GM19193 (cell line): ENCODE results near the gene ORMDL3.

Experiments used
- POLR2A ChIP-seq: IDR thresholded peaks from 4 replicates; pipeline ENCODE4 v1.6.1; 2011; ENCODE audit not compliant: insufficient read depth, insufficient read length; ENCODE audit errors: extremely low read depth

The ORMDL3 gene

DNA sequence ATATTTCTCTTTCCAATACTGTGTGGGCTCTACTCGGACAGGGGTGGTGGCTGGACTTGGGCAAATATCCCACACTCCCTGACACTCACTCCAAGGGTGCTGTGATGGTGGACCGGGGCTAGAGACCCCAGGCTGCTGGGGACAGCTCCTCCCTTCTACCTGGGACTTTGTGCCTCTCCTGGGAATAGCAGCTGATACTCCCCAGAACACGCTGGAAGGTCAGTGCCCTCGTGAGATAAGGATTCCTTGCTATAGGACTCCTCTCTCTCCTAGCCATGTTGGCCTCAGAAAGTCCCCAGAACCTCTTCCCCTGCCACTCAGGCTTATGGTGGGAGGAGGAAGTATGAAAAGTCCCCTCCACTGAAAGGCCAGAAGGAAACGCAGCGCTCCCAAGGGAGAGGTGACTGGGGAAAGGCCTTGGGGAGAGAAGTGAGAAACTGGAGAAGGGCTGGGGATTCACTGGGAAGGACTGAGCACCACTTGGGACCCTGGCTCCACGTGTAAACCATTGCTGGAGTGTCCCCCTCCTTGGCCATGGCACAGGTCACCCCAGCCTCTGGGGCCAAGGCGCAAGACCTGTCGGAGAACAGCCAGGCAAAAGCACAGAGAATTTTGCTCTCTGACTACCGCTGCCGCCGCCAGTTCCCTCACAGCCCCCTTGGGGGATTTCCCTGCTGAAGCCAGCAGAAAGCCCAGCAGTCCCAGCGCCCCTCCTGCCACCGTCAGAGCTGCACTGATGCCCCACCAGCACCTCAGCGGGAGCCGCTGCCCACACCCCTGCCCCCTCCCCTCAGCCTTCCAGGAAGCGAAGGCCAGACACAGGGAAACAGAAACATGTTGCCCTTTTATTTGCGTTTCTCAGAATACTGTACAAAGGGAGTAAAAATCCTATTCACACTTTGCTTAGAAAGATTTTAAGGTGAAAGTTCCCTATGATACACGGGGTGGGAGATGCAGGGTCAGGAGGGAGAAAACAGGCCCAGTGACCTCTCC is 6.9 kb downstream of the ORMDL3 start:
- no peak for TF ChIP-seq POLR2A

DNA sequence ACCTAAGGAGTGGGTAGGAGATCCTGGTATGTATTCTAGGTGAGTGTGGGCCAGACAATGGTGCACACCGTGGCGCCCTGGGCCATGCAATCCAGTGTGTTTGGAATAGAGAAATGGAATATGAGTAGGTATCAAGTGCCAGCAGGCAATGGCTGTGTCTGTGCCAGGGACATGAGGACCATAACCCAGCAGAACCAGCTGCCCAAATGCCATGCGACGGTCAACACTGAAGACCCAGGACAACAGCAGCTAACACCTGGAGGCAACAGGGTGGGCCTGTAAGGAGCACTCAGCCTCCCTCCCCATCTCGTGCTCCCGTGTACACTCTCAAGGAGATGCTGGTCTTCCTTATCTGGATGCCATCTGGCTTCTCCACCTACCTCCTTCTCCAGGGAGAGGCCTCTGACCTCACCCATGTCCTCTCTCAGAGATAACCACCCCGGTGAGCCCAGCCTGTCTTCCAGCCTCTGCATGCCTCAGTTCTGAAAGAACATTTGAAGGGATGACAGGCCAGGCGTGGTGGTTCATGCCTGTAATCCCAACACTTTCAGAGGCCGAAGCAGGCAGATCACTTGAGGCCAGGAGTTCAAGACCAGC is 8.2 kb downstream of the ORMDL3 start:
- no peak for TF ChIP-seq POLR2A

DNA sequence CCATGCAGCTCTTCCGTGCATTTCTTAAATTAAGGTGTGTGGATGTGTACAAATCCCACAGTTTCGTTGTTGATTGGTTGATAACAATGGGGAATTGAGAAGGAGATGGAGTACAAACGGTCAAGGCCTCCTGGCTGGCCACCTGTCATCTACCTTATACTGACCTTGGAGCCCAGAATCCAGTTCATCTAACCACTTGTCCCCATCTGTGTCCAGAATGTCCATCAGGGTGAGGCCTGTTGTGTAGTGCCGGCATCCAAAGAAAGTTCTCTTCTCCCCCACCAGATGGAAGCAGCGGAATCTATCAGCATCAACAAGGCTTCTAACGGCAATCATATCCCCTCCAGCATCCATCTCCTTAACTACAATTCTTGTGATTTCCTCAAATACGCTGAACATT is 10.5 kb downstream of the ORMDL3 start:
- no peak for TF ChIP-seq POLR2A

DNA sequence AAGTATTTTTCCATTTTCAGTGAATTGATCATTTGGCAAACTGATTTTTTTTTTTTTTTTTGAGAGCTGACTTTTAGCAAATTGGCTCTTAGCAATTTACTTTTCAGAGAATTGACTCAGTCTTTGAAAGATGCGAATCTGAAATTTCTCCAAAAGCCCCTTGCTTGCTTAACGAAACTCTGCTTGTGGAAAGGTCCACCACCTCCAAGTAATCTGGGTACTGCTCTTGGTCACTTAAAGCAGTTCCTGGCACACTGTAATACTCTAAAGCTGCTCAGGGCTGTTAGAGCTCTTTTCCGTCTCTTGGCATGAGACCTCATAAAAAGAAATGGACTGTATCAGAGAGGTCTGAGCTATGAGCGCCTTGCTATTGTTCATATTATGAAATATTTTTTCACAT is 11.8 kb downstream of the ORMDL3 start:
- TF ChIP-seq POLR2A = no peak

DNA sequence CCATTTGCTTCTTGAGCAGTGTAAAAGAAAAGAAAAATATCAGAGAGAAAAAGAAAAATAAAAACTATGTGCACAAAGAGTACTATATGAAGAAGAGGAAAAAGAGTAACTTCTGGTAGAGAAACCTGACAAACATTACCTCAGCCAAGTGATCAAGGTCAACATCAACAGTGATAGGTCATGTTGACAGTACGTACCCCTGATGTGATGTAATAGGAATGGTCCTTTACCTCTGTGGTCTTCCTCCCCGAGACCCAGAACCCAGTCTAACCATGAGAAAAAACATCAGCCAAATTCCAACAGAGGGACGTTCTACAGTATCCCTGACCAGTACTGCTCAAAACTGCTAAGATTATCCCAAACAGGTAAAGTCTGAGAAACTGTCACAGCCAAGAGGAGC is 13.4 kb downstream of the ORMDL3 start:
- TF ChIP-seq POLR2A = no peak

DNA sequence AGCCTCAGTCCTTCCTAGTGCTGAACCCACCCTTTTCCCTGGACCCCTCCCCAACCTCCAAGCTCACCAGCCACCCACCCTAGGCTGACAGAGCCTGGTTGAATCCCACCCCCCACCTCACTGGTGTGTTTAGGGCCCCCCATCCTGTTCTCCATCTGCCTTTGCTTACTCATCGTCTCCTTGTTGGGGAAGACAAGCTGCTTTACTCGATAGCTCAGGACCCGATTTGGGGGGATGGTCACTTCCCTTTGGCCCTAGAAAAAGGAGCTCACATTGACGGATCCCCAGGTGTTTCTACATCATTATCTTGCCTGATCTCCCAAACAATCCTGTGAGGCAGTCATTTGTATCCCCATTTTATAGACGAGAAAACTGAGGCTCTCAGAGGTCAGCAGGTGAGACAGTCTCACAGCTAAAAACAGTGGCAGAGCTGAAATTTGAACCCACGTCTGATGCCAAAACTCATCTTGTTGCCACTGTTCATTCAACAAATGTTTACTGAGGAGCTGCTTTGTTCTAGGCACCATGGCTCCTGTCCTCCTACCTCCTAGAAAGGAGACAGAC is 18.5 kb downstream of the ORMDL3 start:
- TF ChIP-seq POLR2A = no peak

DNA sequence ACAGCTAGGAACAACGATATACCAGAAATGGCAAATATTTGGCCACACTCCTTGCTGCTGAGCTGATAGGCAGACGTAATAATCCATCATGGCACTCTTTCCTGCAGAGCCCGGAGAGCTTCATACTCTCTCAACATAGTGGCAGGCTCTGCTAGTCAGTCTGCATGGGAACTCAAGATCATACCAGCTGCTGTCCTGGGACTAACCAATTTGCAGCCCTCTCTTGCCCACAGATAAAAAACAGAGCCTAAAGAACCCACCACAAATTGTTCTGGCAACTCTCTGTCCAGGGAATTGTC is 22.5 kb downstream of the ORMDL3 start:
- no peak for TF ChIP-seq POLR2A

DNA sequence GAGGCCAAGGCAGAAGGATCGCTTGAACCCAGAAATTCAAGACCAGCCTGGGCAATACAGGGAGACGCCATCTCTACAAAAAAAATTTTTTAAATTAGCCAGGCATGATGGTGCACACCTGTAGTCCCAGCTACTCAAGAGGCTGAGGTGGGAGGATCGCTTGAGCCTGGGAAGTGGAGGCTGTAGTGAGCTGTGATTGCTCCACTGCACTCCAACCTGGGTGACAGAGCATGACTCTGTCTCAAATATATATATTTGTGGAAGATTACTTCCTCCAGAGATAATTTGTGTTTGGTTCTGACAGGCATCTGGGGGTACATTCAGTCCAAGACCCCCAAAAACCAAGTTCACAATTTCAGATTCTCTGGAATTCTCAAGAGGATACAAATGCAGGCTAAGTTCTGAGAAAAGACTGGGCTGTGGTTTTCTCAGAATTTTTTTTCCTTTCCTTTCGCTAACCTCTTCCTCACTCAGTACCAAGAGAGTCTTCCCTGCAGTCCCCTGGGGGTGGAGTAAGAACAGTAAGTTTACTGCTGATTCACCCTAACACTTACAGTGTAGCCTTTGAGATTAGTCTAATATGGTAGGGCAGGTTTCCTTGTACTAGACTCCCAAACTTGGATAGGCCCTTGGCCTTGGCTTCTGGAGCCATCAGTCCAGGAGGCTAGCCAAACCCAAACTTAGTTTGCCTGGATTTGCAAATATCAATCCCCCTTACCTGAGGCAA is 24.1 kb downstream of the ORMDL3 start:
- TF ChIP-seq POLR2A = no peak

DNA sequence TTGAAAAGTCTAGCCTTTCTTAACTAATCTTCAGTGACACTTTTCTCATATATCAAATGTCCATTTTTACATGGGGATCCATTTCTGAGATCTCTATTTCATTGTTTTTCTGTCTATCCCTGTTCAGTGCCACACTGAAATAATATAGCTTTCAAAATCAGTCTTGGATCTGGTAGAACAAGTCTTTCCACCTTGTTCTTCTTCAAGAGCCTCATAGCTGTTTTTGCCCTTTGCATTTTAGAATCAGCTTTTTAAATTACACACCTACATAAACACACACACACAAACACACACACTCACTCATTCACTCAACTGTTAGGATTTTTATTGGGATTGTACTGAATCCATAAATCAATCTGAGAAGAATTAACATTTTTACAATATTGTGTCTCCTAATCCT is 28.2 kb downstream of the ORMDL3 start:
- no peak for TF ChIP-seq POLR2A

DNA sequence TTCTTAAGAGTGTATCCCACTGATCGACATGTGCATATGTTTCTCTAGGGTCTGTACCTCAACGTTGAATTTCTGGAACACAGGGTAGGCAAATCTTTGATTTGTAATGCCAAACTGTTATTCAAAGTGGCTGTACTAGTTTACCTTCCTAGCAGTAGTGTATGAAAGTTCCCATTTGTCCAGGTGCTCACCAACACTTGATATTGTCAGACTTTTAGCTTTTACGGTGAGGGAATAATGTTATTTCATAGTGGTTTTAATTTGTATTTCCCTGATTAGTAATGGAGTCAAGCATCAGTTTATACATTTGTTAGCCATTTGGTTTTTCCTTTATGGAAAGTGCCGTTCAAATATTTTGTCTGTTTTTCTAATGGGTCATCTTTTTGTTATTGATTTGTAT is 29.3 kb downstream of the ORMDL3 start:
- TF ChIP-seq POLR2A = no peak

DNA sequence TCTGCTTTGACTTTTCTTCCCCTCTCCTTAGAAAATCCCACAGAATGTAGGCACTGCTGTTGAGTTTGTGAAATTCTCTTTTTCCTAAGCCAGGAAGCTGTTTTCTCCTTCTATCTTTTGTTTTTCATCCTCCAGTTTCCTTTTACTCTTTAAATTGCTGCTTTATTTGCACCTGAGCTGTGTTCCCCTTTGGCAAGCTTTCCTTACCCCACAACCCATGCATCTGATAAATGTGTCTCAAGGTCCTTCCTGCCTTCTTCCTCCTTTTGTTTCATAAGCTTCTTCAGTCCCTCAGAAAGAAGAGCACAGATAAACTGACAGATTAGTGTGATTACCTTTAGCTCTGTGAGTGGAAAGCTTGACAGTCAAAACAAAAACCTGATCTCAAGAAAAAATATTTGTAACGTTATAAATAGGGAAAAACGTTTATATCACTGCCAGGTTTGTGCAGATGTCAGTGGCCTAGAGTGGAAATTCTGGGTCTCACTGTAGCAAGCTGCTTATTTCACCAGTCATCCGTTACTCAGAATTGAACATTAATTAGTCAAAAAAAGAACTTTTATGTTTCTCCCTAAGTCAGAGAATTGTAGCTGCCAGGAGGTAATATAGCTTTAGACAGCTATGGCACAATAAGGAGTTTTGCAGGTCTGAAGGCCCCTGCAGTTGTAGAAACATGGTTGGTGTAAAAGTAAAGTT is 32.6 kb downstream of the ORMDL3 start:
- TF ChIP-seq POLR2A = no peak

DNA sequence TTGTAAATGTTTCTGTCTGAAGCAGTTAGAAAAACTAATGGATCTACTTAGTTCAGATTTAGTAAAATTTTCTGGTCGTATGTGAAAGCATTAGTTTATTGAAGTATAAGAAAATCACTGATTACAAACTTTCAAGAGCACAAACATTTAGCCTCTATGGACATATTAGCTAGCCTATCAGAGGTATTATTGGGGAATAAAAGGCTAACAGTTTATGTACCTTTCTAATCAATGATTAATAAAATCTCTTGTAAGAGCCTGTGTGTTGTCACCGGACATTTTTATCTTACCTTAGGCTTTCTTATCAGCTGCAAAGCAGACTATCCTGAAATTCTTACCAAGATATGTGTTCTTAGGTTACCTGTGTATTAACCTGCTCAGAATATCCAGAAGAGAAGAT is 38.2 kb downstream of the ORMDL3 start:
- no peak for TF ChIP-seq POLR2A

DNA sequence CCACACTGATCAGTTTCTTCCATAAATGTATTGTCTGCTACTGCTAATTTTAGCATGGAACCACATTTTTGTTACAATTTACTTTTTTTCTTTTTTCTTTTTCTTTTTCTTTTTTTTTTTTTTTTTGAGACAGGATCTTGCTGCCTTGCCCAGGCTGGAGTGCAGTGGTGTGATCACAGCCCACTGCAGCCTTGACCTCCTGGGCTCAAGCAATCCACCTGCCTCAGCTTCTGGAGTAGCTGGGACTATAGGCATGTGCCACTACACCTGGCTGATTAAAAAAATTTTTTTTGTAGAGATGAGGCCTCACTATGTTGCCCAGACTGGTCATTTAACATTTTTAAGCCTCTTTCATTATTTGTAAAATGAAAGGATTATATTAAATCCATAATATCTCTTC is 40.3 kb downstream of the ORMDL3 start:
- TF ChIP-seq POLR2A = no peak

DNA sequence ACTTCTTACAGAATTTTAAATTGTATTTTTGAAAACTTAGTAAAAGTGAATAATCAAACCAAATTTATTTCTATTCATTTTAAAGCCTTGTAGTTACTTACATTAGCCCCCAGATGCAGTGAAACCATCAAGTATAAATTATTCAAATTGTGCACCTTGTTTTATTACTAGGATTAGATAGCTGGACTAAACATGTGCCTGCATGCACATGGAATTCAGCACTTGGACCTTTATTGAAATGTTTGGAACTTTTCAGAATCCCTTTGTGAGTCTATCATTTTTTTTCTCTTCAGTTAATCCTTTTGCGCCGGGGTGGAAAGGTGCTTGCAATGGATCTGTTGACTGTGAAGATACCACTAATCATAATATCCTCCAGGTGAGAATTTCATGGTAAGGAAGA is 54.6 kb downstream of the ORMDL3 start:
- no peak for TF ChIP-seq POLR2A

DNA sequence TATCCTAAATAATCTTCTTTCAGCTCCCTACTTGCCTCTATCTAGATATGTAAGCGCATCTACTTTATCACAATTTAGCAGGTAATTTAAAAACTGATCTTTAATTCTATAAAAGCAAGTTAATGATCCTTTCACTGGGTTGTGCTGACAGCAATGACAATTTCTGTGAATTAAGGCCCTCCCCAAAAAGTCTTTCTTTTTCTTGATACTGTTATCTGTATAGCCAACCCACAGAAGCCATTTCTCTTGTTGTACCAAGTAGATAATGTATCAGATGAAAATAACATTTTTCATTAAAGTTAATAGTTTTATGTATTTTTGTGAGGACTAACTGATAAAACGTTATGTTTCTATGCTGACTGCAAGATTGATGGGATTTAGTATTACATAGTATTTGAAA is 55.6 kb downstream of the ORMDL3 start:
- no peak for TF ChIP-seq POLR2A
